Coronary artery (tissue), 2 donors: ENCODE data around the gene ACTR1B.
"Not testable (repeated sequence)": the region's sequence is repeated elsewhere in the genome, so short reads cannot be mapped to it uniquely, and the experiment has no call there.

Experiments used
- DNase-seq: peaks from one replicate; pipeline ENCODE4 v3.0.0-alpha.2; 2017; ENCODE audit warnings: low spot score
- H3K27ac ChIP-seq, 2 donors: fragments of 200-600 bp; sonication (generic); one replicate each; pipeline ENCODE4 v1.5.1; 2016 to 2019
- H3K4me3 ChIP-seq: fragments of 200-600 bp; sonication (generic); 2 replicates; pipeline ENCODE4 v1.5.1; 2016; ENCODE audit warnings: mild to moderate bottlenecking, moderate library complexity
- TF ChIP-seq, protein P1 (sequence below): fragments of 200-600 bp; sonication (generic); IDR thresholded peaks from one replicate; pipeline ENCODE4 v1.5.1; 2019; ENCODE audit warnings: antibody characterized with exemption

Gene ACTR1B

DNA sequence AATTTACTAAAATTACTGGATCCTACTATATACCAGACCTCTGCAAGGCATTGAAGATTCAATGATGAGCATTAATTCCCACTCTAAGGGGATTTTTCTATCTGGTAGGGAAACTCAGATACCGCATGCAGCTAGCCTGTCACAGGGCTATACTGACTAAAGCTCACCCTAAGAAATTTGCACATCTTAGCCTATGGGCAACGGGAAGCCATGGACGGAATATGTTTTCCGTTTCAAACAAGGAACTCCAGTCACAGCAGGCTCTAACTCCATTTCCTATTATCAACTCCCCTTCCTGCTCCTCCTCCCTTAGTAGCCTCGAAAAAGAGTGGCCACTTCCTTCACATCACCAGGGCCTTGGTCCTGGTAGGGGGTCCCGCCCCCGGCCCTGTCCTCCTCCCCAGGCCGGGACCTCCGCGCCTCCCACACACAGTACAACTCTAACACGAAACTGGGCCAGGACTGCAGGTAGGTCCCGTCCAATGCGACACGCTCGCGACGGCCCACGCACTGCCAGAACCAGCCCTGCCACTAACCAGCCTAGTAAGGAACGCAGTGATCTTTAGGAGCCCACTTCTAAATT lies 18.6 kb downstream of the ACTR1B start:
- Histone ChIP-seq H3K27ac (peak overlapping the region; percentile 90 to 92), H3K4me3 (peak overlapping the region; percentile 93)
- TF ChIP-seq, protein P1, sequence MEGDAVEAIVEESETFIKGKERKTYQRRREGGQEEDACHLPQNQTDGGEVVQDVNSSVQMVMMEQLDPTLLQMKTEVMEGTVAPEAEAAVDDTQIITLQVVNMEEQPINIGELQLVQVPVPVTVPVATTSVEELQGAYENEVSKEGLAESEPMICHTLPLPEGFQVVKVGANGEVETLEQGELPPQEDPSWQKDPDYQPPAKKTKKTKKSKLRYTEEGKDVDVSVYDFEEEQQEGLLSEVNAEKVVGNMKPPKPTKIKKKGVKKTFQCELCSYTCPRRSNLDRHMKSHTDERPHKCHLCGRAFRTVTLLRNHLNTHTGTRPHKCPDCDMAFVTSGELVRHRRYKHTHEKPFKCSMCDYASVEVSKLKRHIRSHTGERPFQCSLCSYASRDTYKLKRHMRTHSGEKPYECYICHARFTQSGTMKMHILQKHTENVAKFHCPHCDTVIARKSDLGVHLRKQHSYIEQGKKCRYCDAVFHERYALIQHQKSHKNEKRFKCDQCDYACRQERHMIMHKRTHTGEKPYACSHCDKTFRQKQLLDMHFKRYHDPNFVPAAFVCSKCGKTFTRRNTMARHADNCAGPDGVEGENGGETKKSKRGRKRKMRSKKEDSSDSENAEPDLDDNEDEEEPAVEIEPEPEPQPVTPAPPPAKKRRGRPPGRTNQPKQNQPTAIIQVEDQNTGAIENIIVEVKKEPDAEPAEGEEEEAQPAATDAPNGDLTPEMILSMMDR: no peak
- no peak for DNase-seq

GRCh38 chr2:97644023-97644717 lies 19.7 kb downstream of the ACTR1B start:
- Histone ChIP-seq H3K4me3 (no peak overlapping the region), H3K27ac (no peak overlapping the region)
- peak; percentile 19 for DNase-seq
- TF ChIP-seq, protein P1: no peak

DNA sequence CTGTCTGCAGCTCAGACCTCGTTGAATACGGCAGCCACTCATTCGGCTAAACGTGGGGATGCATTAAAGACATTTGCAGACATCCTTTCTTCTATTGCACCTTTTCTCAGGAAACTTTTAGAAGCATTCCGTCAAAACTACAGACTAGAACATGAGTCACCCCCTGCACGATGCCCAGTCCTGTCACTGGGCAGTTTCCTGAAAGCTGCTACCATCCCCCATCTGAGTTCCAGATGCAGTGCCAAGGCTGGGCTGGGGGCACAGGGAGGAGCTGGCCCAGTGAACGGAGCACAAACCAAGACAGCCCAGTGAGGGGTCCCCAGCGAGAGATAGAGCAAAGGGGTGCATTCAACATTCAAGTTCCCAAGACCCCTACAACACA lies 37.8 kb downstream of the ACTR1B start:
- not testable (repeated sequence) for DNase-seq

GRCh38 chr2:97625354-97626048 lies 38.3 kb downstream of the ACTR1B start:
- not testable (repeated sequence) for DNase-seq, H3K4me3 ChIP-seq, H3K27ac ChIP-seq

More for the DNA sequence above, 37.8 kb downstream of the ACTR1B start:
- H3K27ac ChIP-seq, H3K4me3 ChIP-seq: not testable (repeated sequence)

DNA sequence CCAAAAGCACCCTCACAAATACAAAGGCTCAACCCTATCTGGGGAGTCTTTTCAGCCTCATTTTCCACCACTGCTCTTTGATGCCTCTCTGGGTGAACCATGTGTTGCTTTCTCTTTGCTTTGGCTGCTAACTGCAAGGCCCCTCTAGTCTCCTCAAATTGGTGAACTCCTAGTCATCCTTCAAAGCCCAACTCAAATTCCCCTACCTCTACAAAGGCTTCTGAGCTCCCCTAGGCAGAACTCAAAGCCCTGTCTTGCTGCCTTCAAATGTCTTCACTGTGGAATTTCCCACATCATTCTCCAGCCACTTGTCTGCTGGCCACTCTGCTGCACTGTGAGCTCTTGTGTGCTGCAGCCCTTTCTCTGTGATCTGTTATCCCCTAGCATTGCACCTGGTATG lies 40.9 kb downstream of the ACTR1B start:
- H3K4me3 ChIP-seq, DNase-seq, H3K27ac ChIP-seq: not testable (repeated sequence)

- not testable (repeated sequence) for H3K27ac ChIP-seq, DNase-seq
Measured at GRCh38 chr2:97620492-97620891, 43.4 kb downstream of the ACTR1B start.

GRCh38 chr2:97618939-97619827 lies 44.7 kb downstream of the ACTR1B start:
- not testable (repeated sequence) for H3K27ac ChIP-seq

More at GRCh38 chr2:97620492-97620891, 43.4 kb downstream of the ACTR1B start:
- H3K4me3 ChIP-seq: not testable (repeated sequence)

GRCh38 chr2:97617911-97618310 lies 45.9 kb downstream of the ACTR1B start:
- H3K4me3 ChIP-seq: no peak overlapping the region
- TF ChIP-seq, protein P1: no peak
- no peak for DNase-seq
- no peak overlapping the region for H3K27ac ChIP-seq

More at GRCh38 chr2:97618939-97619827, 44.7 kb downstream of the ACTR1B start:
- not testable (repeated sequence) for H3K4me3 ChIP-seq, DNase-seq

DNA sequence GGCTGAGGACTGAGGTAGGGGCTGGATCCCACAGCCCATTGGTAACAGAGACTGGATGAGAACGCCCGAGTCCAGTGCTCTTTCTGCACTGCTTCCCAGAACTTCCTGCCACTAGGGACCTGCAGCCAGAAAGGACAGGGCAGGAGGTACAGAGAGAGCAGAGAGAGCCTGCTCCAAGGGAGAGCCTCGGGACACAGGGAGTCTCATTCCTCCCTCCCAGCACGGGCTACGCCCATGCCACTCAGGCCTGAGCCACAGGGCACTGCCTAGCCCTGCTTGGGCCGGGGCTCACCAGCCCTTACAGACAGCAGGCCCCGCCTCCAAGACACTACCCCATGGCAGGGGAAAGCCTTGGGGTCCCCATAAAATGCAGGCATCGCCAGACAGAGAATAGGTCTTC lies 48.1 kb downstream of the ACTR1B start:
- not testable (repeated sequence) for H3K4me3 ChIP-seq, H3K27ac ChIP-seq, DNase-seq

GRCh38 chr2:97611895-97612294 lies 51.9 kb downstream of the ACTR1B start:
- not testable (repeated sequence) for H3K27ac ChIP-seq, DNase-seq, H3K4me3 ChIP-seq

GRCh38 chr2:97608745-97609144 lies 55.1 kb downstream of the ACTR1B start:
- H3K4me3 ChIP-seq, DNase-seq, H3K27ac ChIP-seq: not testable (repeated sequence)
